Thyroid gland (tissue), 4 donors: ENCODE measurements around the gene ZC3H11A.

Experiments
- CTCF ChIP-seq, 6 experiments: fragments of 200-600 bp in 3 of 6; fragments of 450-650 bp in 3 of 6; sonication (generic) in 3 of 6; IDR thresholded peaks; one replicate each; pipeline ENCODE4 v1.5.1; 2016 to 2019; ENCODE audit warnings: antibody characterized with exemption in 6 of 6, mild to moderate bottlenecking in 2 of 6, inconsistent platforms in 1 of 6, moderate library complexity in 1 of 6
- POLR2A ChIP-seq, 2 donors: fragments of 450-650 bp; IDR thresholded peaks; one replicate each; pipeline ENCODE4 v1.6.1; 2017; ENCODE audit warnings: antibody characterized with exemption in 2 of 2, mild to moderate bottlenecking in 2 of 2, moderate library complexity in 1 of 2

GRCh38 chr1:203796236-203796605 is 798 bp downstream of the ZC3H11A start:
- TF ChIP-seq CTCF (IDR thresholded peaks at IDR 0.05) = no peak
- TF ChIP-seq POLR2A (IDR thresholded peaks at IDR 0.05) = no peak
